Measurements from ENCODE around the gene RTP1.

DNA sequence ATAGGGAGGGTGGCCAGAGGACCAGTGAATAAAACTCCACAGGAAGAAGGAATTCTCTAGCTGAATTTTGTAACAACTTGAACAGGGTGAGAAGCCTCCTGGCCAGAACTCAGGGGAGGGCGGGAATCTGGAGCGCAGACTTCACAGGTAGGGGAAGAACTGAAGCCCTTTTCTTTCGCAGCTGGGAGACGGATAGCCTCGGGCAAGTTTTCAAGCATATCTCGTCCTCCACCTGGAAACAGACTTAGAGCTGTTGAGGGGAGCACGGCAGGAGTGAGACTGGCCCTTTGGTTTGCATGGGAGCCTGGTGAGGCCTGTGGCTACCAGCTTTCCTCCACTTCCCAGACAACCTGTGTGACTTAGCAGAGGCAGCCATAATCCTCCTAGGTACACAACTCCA is 47.1 kb upstream of the RTP1 start:
- TF ChIP-seq, protein P1, sequence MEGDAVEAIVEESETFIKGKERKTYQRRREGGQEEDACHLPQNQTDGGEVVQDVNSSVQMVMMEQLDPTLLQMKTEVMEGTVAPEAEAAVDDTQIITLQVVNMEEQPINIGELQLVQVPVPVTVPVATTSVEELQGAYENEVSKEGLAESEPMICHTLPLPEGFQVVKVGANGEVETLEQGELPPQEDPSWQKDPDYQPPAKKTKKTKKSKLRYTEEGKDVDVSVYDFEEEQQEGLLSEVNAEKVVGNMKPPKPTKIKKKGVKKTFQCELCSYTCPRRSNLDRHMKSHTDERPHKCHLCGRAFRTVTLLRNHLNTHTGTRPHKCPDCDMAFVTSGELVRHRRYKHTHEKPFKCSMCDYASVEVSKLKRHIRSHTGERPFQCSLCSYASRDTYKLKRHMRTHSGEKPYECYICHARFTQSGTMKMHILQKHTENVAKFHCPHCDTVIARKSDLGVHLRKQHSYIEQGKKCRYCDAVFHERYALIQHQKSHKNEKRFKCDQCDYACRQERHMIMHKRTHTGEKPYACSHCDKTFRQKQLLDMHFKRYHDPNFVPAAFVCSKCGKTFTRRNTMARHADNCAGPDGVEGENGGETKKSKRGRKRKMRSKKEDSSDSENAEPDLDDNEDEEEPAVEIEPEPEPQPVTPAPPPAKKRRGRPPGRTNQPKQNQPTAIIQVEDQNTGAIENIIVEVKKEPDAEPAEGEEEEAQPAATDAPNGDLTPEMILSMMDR (IDR thresholded peaks at IDR 0.05), result no peak
- TF ChIP-seq POLR2A (IDR thresholded peaks at IDR 0.05), result no peak

All from prostate gland (tissue), 2 donors.